GM10266 (cell line): ENCODE measurements around the gene NPY.

Experiments
- DNase-seq: peaks from one replicate; pipeline ENCODE4 v3.0.0; 2012; ENCODE audit errors: extremely low spot score
- TF ChIP-seq, protein P1 (sequence below): IDR thresholded peaks from 2 replicates; pipeline ENCODE4 v1.5.1; 2012; ENCODE audit warnings: mild to moderate bottlenecking, low read depth; ENCODE audit not compliant: control insufficient read depth, insufficient read depth; ENCODE audit errors: missing control alignments

The NPY gene

DNA sequence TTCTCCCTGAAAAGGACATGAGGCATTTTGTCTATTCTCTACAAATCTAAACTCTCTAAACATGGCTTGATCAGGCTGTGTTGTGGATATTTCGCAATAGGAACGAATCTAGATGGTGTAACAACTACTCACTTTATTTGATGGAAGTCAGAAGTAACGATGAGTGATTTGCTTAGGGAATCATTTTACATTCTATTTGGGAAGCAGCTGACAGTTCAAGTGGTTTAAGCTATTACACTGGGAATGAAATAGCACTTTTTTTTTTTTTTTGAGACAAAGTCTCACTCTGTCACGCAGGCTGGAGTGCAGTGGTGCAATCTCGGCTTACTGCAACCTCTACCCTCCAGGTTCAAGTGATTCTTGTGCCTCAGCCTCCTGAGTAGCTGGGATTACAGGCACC is 44.1 kb downstream of the NPY start:
- no peak for DNase-seq
- TF ChIP-seq, protein P1, sequence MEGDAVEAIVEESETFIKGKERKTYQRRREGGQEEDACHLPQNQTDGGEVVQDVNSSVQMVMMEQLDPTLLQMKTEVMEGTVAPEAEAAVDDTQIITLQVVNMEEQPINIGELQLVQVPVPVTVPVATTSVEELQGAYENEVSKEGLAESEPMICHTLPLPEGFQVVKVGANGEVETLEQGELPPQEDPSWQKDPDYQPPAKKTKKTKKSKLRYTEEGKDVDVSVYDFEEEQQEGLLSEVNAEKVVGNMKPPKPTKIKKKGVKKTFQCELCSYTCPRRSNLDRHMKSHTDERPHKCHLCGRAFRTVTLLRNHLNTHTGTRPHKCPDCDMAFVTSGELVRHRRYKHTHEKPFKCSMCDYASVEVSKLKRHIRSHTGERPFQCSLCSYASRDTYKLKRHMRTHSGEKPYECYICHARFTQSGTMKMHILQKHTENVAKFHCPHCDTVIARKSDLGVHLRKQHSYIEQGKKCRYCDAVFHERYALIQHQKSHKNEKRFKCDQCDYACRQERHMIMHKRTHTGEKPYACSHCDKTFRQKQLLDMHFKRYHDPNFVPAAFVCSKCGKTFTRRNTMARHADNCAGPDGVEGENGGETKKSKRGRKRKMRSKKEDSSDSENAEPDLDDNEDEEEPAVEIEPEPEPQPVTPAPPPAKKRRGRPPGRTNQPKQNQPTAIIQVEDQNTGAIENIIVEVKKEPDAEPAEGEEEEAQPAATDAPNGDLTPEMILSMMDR, result no peak

DNA sequence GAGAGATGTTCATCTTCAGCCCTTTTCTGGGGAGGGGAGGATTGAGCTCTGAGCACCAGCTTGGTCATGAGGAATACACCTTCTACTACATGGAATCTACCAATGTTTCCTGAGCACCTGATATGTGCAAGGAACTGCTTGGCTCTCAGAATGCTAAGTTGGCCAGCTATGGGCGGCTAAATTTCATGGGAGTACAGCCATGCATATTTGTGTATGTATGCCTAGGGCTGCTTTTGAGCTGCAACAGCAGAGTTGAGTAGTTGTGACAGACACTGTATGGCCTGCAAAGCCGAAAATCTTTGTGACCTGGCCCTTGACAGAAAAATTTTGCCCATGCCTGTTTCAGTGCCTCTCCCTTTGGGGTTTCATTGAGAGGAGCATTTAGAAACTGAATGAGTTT is 44.9 kb downstream of the NPY start:
- TF ChIP-seq, protein P1, result no peak
- no peak for DNase-seq

DNA sequence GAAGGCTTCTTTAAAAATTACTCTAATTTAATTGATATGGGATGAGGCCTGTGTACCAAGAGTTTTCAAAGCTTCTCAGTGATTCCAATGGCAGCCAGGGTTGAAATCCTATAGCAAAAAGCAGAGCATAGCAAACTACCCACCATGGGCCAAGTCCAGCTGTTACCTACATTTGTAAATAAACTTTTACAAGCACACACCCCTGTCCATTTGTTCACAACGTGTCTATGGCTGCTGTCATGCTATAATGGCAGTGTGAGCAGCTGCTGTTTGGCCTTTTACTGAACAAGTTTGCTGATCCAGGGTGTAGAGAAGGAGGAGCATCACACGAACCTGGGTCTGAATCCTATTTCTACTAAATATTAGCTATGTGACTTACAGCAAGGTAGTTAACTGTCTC is 50.0 kb downstream of the NPY start:
- no peak for DNase-seq
- TF ChIP-seq, protein P1, result no peak

DNA sequence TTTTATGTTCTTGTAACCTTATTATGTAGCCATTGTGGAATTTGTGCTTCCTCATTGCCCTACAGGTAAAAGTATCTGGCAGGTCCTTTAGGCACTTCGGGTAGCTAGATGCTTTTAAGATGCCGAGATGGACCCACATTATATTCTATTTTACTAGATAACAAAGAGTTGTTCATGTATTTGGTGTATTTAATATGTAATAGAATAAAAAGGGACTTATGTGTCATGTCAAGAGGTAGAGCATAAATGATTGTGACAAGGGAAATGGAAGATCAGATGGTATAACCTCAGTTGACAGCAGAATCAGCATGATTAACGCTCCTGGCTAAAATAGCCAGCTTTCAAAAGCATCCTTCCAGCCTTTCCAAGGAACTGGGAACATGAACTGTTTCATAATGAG is 50.6 kb downstream of the NPY start:
- TF ChIP-seq, protein P1, result no peak
- DNase-seq, result no peak

DNA sequence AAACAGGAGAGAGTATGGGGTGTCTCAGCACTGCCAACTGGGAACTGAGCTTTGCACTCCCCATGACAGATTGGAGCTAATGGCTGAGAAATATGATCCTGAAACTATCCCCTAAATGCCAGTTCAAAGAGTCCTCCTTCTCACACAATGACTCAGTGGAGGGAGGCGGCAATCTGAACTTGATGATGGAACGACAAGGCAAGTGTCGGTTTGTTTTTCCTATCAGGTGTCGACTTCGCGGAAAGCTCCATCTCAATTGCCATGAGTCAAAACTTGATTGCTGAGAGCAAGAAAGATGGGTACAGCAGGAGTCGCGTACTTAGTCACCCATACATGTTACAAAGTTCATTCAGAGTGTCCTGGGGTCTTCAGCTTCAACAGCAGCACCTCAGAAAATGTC is 52.5 kb downstream of the NPY start:
- TF ChIP-seq, protein P1, result no peak
- DNase-seq, result no peak

DNA sequence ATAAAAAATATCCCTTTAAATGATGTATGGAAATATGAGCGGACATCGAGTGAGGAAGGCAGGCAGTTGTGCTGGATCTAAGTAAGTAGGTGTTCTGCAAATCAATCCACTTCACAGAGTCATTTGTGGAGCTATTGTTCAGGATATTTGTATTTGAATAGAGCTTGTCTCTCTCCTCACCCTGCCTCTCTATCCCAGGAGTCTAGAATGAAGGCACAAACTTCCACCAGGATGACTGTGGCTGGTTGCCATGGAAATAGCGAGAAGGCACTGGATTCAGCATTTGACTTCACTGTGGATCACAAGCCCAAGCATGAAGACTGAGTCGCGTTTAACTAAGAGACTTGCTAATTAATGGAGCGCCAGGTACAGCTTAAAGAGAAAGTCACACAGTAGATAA is 53.2 kb downstream of the NPY start:
- TF ChIP-seq, protein P1, result no peak
- no peak for DNase-seq

DNA sequence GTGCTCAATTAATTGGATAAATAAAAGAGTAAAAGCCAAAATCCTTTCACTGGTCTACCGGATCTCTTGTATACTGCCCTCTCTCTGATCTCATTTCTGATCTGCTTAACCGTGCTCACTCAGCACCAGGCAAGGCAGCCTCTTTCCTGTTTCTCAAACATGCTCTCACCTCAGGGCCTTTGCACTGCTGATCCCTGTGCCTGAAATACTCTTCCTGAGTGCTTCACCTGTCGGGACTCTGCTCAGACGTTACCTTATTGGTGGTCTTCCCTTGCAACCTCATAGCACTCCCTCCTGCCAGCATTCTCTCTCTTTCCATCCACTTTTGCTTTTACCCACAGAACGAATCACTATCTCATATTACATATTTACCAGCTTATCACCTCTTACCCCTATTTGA is 55.6 kb downstream of the NPY start:
- TF ChIP-seq, protein P1, result no peak
- DNase-seq, result no peak
